Body of pancreas (tissue), 4 donors: ENCODE data around the gene PFKFB4. TPM values are rescaled to one million over a fixed set of nuclear protein-coding genes. Genes with fewer than 3 reads are reported as not detected.
A peak's percentile ranks its signal among the peaks of the same experiment; 100 is the strongest.
"Not testable (repeated sequence)": the region's sequence is repeated elsewhere in the genome, so short reads cannot be mapped to it uniquely, and the experiment has no call there.

Experiments used
- ATAC-seq: fragments of 150-250 bp; one replicate; pipeline ENCODE4 v1.9.1; 2016
- DNase-seq, 4 donors: peaks; one replicate each; pipeline ENCODE4 v3.0.0-alpha.2; 2019
- H3K27ac ChIP-seq, 4 donors: fragments of 200-600 bp; sonication (generic); 1 replicate in 3 of 4; 2 replicates in 1 of 4; pipeline versions ENCODE4 v1.5.1 to v1.6.1; 2016 to 2019; ENCODE audit warnings: mild to moderate bottlenecking in 1 of 4, mixed read lengths in 1 of 4, moderate library complexity in 1 of 4
- H3K27me3 ChIP-seq, 2 donors: fragments of 200-600 bp; sonication (generic); one replicate each; pipeline ENCODE4 v1.6.0; 2016; ENCODE audit warnings: mild to moderate bottlenecking in 1 of 2
- H3K36me3 ChIP-seq, 2 donors: fragments of 200-600 bp; sonication (generic); replicated peaks in 1 of 2; 2 replicates each; pipeline ENCODE4 v1.5.1; 2016; ENCODE audit warnings: low read depth in 2 of 2; ENCODE audit not compliant: insufficient read depth in 1 of 2
- H3K4me1 ChIP-seq: fragments of 200-600 bp; sonication (generic); one replicate; pipeline ENCODE4 v1.6.0; 2016
- H3K4me3 ChIP-seq, 2 donors: fragments of 200-600 bp; sonication (generic); 1 replicate in 1 of 2; 2 replicates in 1 of 2; pipeline ENCODE4 v1.5.1; 2016 to 2019
- H3K9me3 ChIP-seq, 3 donors: fragments of 200-600 bp; sonication (generic); 1 replicate in 2 of 3; 2 replicates in 1 of 3; pipeline ENCODE4 v1.5.1; 2016
- POLR2A ChIP-seq, 3 donors: fragments of 450-650 bp; IDR thresholded peaks; one replicate each; pipeline ENCODE4 v1.6.1; 2016; ENCODE audit warnings: antibody characterized with exemption in 3 of 3, mild to moderate bottlenecking in 2 of 3
- WGBS, 2 donors: methylation state at CpG; one replicate each; pipeline ENCODE4 v1.1.5; 2017; 5-methylcytosine and 5-hydroxymethylcytosine counted together
- intact Hi-C: fragments of 100-400 bp; cut with DNase I; formaldehyde crosslinking; loops from one replicate; pipeline ENCODE4 v1.15.1; 2023
- total RNA-seq, 2 donors: library from RNA; depleted of rRNA; stranded (reverse); fragments of >200 nt; gene quantifications; one replicate each; pipeline ENCODE4 v1.1.0, GENCODE V29; 2016
- TF ChIP-seq, protein P1 (sequence below), 7 experiments: fragments of 450-650 bp in 4 of 7; fragments of 200-600 bp in 3 of 7; sonication (generic) in 3 of 7; IDR thresholded peaks; one replicate each; pipeline ENCODE4 v1.5.1; 2016 to 2019; ENCODE audit warnings: antibody characterized with exemption in 7 of 7

The PFKFB4 gene
- total RNA-seq, 2 donors from 2014 or later, result 8.9 to 11.4 TPM

DNA sequence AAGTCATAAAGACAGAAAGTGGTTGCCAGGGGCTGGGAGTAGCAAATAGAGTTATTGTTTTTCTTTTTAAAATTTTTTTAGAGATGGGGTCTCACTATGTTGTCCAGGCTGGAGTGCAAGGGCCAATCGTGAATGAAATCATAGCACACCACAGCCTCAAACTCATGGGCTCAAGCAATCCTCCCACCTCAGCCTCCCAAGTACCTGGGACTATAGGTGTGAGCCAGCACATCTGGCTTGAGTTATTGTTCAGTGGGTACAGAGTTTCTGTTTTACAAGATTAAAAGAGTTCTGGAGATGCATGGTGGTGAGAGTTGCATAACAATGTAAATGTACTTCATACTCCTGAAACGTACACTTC is 23.6 kb downstream of the PFKFB4 start:
- ATAC-seq (no peak), DNase-seq (no peak)
- no peaks in the 10 kb centered on the region for H3K4me1 ChIP-seq
- H3K4me3 ChIP-seq, result no peak overlapping the region
- H3K36me3 ChIP-seq, result peaks cover 0 to 13% of the 10 kb centered on the region in 2 donors
- TF ChIP-seq POLR2A (IDR thresholded peaks at IDR 0.05), result no peak
- TF ChIP-seq, protein P1, sequence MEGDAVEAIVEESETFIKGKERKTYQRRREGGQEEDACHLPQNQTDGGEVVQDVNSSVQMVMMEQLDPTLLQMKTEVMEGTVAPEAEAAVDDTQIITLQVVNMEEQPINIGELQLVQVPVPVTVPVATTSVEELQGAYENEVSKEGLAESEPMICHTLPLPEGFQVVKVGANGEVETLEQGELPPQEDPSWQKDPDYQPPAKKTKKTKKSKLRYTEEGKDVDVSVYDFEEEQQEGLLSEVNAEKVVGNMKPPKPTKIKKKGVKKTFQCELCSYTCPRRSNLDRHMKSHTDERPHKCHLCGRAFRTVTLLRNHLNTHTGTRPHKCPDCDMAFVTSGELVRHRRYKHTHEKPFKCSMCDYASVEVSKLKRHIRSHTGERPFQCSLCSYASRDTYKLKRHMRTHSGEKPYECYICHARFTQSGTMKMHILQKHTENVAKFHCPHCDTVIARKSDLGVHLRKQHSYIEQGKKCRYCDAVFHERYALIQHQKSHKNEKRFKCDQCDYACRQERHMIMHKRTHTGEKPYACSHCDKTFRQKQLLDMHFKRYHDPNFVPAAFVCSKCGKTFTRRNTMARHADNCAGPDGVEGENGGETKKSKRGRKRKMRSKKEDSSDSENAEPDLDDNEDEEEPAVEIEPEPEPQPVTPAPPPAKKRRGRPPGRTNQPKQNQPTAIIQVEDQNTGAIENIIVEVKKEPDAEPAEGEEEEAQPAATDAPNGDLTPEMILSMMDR (IDR thresholded peaks at IDR 0.05), result no peak
- H3K9me3 ChIP-seq, result no peaks in the 10 kb centered on the region
- H3K27me3 ChIP-seq, result no peaks in the 10 kb centered on the region
- 81 to 90% methylated on average over 2 of the region's 2 CpGs for WGBS, 2 donors
- H3K27ac ChIP-seq, result no peak overlapping the region
- intact Hi-C loops, result no loop called here

DNA sequence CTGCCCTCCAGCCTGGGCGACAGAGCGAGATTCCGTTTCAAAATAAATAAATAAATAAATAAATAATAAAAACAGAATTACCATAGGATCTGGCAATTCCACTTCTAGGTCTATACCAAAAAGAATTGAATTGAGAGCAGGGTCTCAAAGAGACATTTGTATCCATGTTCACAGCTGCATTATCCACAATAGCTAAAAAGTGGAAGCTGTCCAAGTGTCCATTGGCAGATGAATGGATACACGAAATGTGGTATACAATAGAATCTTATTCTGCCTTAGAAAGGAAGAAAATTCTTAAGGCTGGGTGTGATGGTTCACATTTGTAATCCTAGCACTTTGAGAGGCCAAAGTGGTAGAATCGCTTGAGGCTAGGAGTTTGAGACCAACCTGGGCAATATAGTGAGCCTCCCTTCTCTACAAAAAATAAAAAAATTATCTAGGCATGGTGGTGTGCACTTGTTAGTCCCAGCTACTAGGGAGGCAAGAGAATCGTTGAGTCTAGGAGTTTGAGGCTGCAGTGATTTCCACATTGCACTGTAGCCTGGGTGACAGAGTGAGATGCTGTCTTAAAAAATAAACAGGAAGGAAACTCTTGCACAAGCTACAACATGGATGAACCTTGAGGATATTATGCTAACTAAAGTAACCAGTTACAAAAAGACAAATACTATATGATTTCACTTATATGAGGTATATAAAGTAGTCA is 24.2 kb downstream of the PFKFB4 start:
- no peak for TF ChIP-seq POLR2A (IDR thresholded peaks at IDR 0.05)
- TF ChIP-seq, protein P1 (IDR thresholded peaks at IDR 0.05), result no peak
- no peak for ATAC-seq
- no peak for DNase-seq
- intact Hi-C loops, result no loop called here
- peaks cover 0 to 13% of the 10 kb centered on the region in 2 donors for H3K36me3 ChIP-seq
- H3K9me3 ChIP-seq, result no peaks in the 10 kb centered on the region
- no peak overlapping the region for H3K27ac ChIP-seq
- H3K27me3 ChIP-seq, result no peaks in the 10 kb centered on the region
- H3K4me1 ChIP-seq, result no peaks in the 10 kb centered on the region
- H3K4me3 ChIP-seq, result no peak overlapping the region
- WGBS, 2 donors, result 86 to 90% methylated on average over 6 of the region's 6 CpGs

DNA sequence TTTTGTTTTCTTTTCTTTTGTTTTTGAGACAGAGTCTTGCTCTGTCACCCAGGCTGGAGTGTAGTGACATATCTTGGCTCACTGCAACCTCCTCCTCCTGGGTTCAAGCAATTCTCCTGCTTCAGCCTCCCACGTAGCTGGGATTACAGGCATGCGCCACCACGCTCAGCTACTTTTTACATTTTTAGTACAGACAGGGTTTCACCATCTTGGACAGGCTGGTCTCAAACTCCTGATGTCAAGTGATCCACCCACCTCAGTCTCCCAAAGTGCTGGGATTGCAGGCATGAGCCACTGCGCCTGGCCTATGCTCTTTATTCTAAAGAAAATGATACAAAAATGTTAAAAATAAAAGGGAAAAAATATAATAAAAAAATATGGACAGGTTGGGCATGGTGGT is 25.9 kb downstream of the PFKFB4 start:
- H3K4me3 ChIP-seq, H3K27me3 ChIP-seq, H3K4me1 ChIP-seq, ATAC-seq, H3K27ac ChIP-seq, H3K36me3 ChIP-seq, intact Hi-C loops, DNase-seq, H3K9me3 ChIP-seq: not testable (repeated sequence)
- WGBS, 2 donors, result 95 to 100% methylated on average over 4 of the region's 4 CpGs

GRCh38 chr3:48528754-48529153 is 27.8 kb downstream of the PFKFB4 start:
- Histone ChIP-seq H3K4me1 (no peaks in the 10 kb centered on the region), H3K4me3 (no peak overlapping the region), H3K27me3 (no peaks in the 10 kb centered on the region), H3K36me3 (no peaks in the 10 kb centered on the region), H3K9me3 (no peaks in the 10 kb centered on the region), H3K27ac (peak overlapping the region in 1 of 4 donors; percentile 29)
- WGBS, 2 donors, result 76 to 83% methylated on average over 3 of the region's 3 CpGs
- intact Hi-C loops, result no loop called here
- ATAC-seq (no peak), DNase-seq (no peak)
- TF ChIP-seq, protein P1 (IDR thresholded peaks at IDR 0.05), result no peak
- TF ChIP-seq POLR2A (IDR thresholded peaks at IDR 0.05), result no peak

- Histone ChIP-seq H3K36me3 (no peaks in the 10 kb centered on the region), H3K27me3 (no peaks in the 10 kb centered on the region), H3K4me3 (no peak overlapping the region), H3K9me3 (no peaks in the 10 kb centered on the region), H3K4me1 (no peaks in the 10 kb centered on the region), H3K27ac (peak overlapping the region in 1 of 4 donors; percentile 29)
- 70 to 99% methylated on average over 9 of the region's 9 CpGs for WGBS, 2 donors
- no peak for TF ChIP-seq POLR2A (IDR thresholded peaks at IDR 0.05)
- TF ChIP-seq, protein P1 (IDR thresholded peaks at IDR 0.05), result no peak
- DNase-seq (no peak), ATAC-seq (no peak)
- intact Hi-C loops, result no loop called here
Measured at GRCh38 chr3:48528048-48528447, 28.6 kb downstream of the PFKFB4 start.
